Measurements from ENCODE around the gene PSMC1.

DNA sequence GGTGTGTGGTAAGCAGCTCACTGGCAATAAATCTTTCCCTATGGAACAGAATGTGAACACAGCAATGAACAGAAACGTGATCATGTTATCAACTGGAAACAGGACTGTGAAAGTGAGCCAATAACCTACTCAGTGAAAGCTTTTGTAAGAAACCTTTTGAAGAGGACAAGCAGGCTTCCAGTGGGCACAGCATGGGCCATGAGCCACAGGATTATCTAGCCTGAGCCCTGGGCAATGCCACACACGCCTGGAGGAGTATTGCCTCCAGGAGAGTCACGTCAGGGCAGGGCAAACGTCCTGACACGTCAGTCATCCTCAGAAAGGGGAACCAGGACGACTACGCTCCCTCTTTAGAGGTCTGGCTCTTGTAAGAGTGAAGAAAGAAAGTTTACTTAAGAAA lies 43.1 kb downstream of the PSMC1 start:
- TF ChIP-seq CTCF (IDR thresholded peaks at IDR 0.05) (no peak), ZFX (IDR thresholded peaks at IDR 0.05; ENCODE audit: borderline replicate concordance) (no peak)

All from 22Rv1 (cell line).